Measurements from ENCODE around the gene DGCR8. TPM values are rescaled to one million over a fixed set of nuclear protein-coding genes. Genes with fewer than 3 reads are reported as not detected.
A peak's percentile ranks its signal among the peaks of the same experiment; 100 is the strongest.

DGCR8 gene
- polyA plus RNA-seq, 1 experiment: 21.3 TPM

GRCh38 chr22:20117633-20118299 lies 37.7 kb downstream of the DGCR8 start:
- DNase-seq (ENCODE audit: low read depth): no peak
- CTCF ChIA-PET: interaction anchor here (0.7 to 1.0 kb wide), 2 partner anchors 11 to 39 kb away, joined by 3 to 5 read pairs; no protein-coding TSS in a partner anchor
- POLR2A ChIA-PET: interaction anchor here (0.7 kb wide), 1 partner anchor 15 kb away, joined by 3 read pairs; no protein-coding TSS in a partner anchor
- no peaks in the 10 kb centered on the region for H3K27me3 ChIP-seq (ENCODE audit: control insufficient read depth, insufficient read depth, low read length)
- peak overlapping the region; percentile 99 for H3K4me3 ChIP-seq (ENCODE audit: low read depth, low read length)
- no peak for TF ChIP-seq CTCF (IDR thresholded peaks at IDR 0.05; ENCODE audit: insufficient read depth, low read depth, low read length)
- peaks cover 34% of the 10 kb centered on the region for H3K36me3 ChIP-seq (ENCODE audit: control insufficient read depth, insufficient read depth, low read length)

GRCh38 chr22:20118300-20119020 lies 38.4 kb downstream of the DGCR8 start:
- peak overlapping the region; percentile 99 for H3K4me3 ChIP-seq (ENCODE audit: low read depth, low read length)
- TF ChIP-seq CTCF (IDR thresholded peaks at IDR 0.05; ENCODE audit: insufficient read depth, low read depth, low read length): no peak
- DNase-seq (ENCODE audit: low read depth): no peak
- POLR2A ChIA-PET: interaction anchor here (0.7 kb wide), 1 partner anchor 14 kb away, joined by 3 read pairs; no protein-coding TSS in a partner anchor
- H3K27me3 ChIP-seq (ENCODE audit: control insufficient read depth, insufficient read depth, low read length): no peaks in the 10 kb centered on the region
- CTCF ChIA-PET: interaction anchor here (1.0 kb wide), 1 partner anchor 11 kb away, joined by 5 read pairs; no protein-coding TSS in a partner anchor
- H3K36me3 ChIP-seq (ENCODE audit: control insufficient read depth, insufficient read depth, low read length): peaks cover 32% of the 10 kb centered on the region

GRCh38 chr22:20121856-20122415 lies 41.9 kb downstream of the DGCR8 start:
- H3K4me3 ChIP-seq (ENCODE audit: low read depth, low read length): no peak overlapping the region
- H3K36me3 ChIP-seq (ENCODE audit: control insufficient read depth, insufficient read depth, low read length): peaks cover 34% of the 10 kb centered on the region
- no peaks in the 10 kb centered on the region for H3K27me3 ChIP-seq (ENCODE audit: control insufficient read depth, insufficient read depth, low read length)
- TF ChIP-seq CTCF (IDR thresholded peaks at IDR 0.05; ENCODE audit: insufficient read depth, low read depth, low read length): no peak
- ChIA-PET CTCF (no interaction called here), POLR2A (no interaction called here)
- no peak for DNase-seq (ENCODE audit: low read depth)

- no peak for DNase-seq (ENCODE audit: low read depth)
- ChIA-PET CTCF (interaction anchor here (1.4 kb wide), 1 partner anchor 15 kb away, joined by 4 read pairs; no protein-coding TSS in a partner anchor), POLR2A (no interaction called here)
- Histone ChIP-seq H3K27me3 (ENCODE audit: control insufficient read depth, insufficient read depth, low read length) (no peaks in the 10 kb centered on the region), H3K4me3 (ENCODE audit: low read depth, low read length) (no peak overlapping the region), H3K36me3 (ENCODE audit: control insufficient read depth, insufficient read depth, low read length) (peaks cover 37% of the 10 kb centered on the region)
- no peak for TF ChIP-seq CTCF (IDR thresholded peaks at IDR 0.05; ENCODE audit: insufficient read depth, low read depth, low read length)
Measured at GRCh38 chr22:20123366-20124082, 43.5 kb downstream of the DGCR8 start.

All from BJ (cell line).